Erythroblast (primary cell): ENCODE data around the gene MORC3.

Experiments
- GATA1 ChIP-seq: IDR thresholded peaks from 2 replicates; pipeline ENCODE4 v1.6.1; 2011; ENCODE audit warnings: low read depth, mild to moderate bottlenecking, control low read depth, low read length, moderate library complexity
- POLR2A ChIP-seq: IDR thresholded peaks from 2 replicates; pipeline ENCODE4 v1.6.1; 2011; ENCODE audit warnings: mild to moderate bottlenecking, low read length

DNA sequence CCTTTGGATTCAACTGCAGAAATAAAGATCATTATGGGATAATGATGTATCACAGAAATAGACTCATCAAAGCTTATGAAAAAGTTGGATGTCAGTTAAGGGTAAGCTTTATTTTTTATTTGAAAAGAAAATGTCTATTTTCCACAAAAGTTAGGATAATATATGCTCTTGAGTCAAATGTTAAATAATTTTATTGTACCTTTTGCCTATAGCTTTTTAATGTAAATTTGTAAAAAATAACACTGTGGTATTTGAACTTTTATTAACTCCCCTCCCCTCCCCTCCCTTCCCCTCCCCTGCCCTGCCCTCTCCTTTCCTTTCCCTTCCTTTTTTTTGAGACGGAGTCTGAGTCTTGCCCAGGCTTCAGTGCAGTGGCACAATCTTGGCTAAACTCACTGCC, 24.9 kb downstream of the MORC3 start:
- TF ChIP-seq POLR2A (no peak), GATA1 (no peak)
